CD4-positive, alpha-beta T cell (primary cell): ENCODE measurements around the gene SLC37A3. TPM values are rescaled to one million over a fixed set of nuclear protein-coding genes. Genes with fewer than 3 reads are reported as not detected.

Source experiments
- ATAC-seq: fragments of 200-7000 bp; cut with Tn5 transposase; one replicate; pipeline ENCODE4 v1.10.0; 2022; ENCODE audit warnings: mild to moderate bottlenecking; ENCODE audit not compliant: poor library complexity
- CTCF ChIA-PET: fragments of 350-600 bp; sonication (Branson Sonifier 250); formaldehyde crosslinking; loops from one replicate; lab custom pipeline; 2021; ENCODE audit warnings: antibody characterized with exemption, inconsistent platforms; lab: Charles Lee
- POLR2A ChIA-PET: fragments of 350-600 bp; sonication (Branson Sonifier 250); formaldehyde crosslinking; loops from one replicate; lab custom pipeline; 2021; ENCODE audit warnings: antibody characterized with exemption, inconsistent platforms; lab: Charles Lee
- DNase-seq, 14 experiments: peaks; one replicate each; pipeline ENCODE4 v3.0.0-alpha.2; 2013 to 2020; ENCODE audit warnings: mixed read lengths in 2 of 14
- H3K27ac ChIP-seq, 2 donors: one replicate each; pipeline versions ENCODE4 v1.5.1 to v1.7.0; 2013; ENCODE audit warnings: low read length in 2 of 2, low read depth in 1 of 2, mild to moderate bottlenecking in 1 of 2
- H3K27me3 ChIP-seq, 2 experiments: 1 replicate in 1 of 2; 2 replicates in 1 of 2; pipeline versions ENCODE4 v1.6.1 to v1.7.0; 2013; ENCODE audit warnings: low read length in 2 of 2, control low read depth in 1 of 2, mild to moderate bottlenecking in 1 of 2, moderate library complexity in 1 of 2; ENCODE audit not compliant: insufficient read depth in 2 of 2, control insufficient read depth in 1 of 2
- H3K36me3 ChIP-seq: one replicate; pipeline ENCODE4 v1.6.1; 2013; ENCODE audit warnings: low read length, control low read depth; ENCODE audit not compliant: insufficient read depth
- H3K4me1 ChIP-seq: one replicate; pipeline ENCODE4 v1.6.1; 2013; ENCODE audit warnings: low read length, control low read depth; ENCODE audit not compliant: insufficient read depth
- H3K4me3 ChIP-seq: one replicate; pipeline ENCODE4 v1.5.1; 2013; ENCODE audit warnings: mild to moderate bottlenecking, low read length, moderate library complexity
- H3K9me3 ChIP-seq, 2 experiments: 1 replicate in 1 of 2; 2 replicates in 1 of 2; pipeline versions ENCODE4 v1.6.1 to v1.7.0; 2013; ENCODE audit warnings: low read length in 2 of 2, mild to moderate bottlenecking in 2 of 2, control low read depth in 1 of 2, moderate library complexity in 1 of 2; ENCODE audit not compliant: control insufficient read depth in 1 of 2, insufficient read depth in 1 of 2
- H3K27ac Mint-ChIP-seq: one replicate; pipeline ENCODE4 v1.8.0; 2020; ENCODE audit warnings: mixed read lengths
- H3K27me3 Mint-ChIP-seq: one replicate; pipeline ENCODE4 v1.8.0; 2021; ENCODE audit warnings: mixed read lengths
- H3K36me3 Mint-ChIP-seq: one replicate; pipeline ENCODE4 v1.8.0; 2021; ENCODE audit warnings: low read depth, mixed read lengths
- H3K4me1 Mint-ChIP-seq: one replicate; pipeline ENCODE4 v1.8.0; 2021; ENCODE audit warnings: low read depth, mixed read lengths
- H3K4me3 Mint-ChIP-seq: one replicate; pipeline ENCODE4 v1.8.0; 2020; ENCODE audit warnings: mild to moderate bottlenecking, mixed read lengths
- H3K9me3 Mint-ChIP-seq: one replicate; pipeline ENCODE4 v1.8.0; 2020; ENCODE audit warnings: mixed read lengths
- CTCF ChIP-seq: fragments of 200-600 bp; IDR thresholded peaks from one replicate; pipeline ENCODE4 v1.8.0; 2022; ENCODE audit warnings: antibody characterized with exemption, mild to moderate bottlenecking
- intact Hi-C, 2 experiments: fragments of 100-400 bp; cut with DNase I in 1 of 2; cut with micrococcal nuclease in 1 of 2; formaldehyde crosslinking; loops; one replicate each; pipeline versions ENCODE4 v1.15.1 to v1.9.0; 2023 to 2025; cut with DNase I, micrococcal nuclease
- total RNA-seq, 174 experiments: library from RNA in 2 of 174; stranded (reverse) in 2 of 174; gene quantifications; one replicate each; pipeline ENCODE4 v1.2.3 and lab custom pipeline; 2021 to 2026

The SLC37A3 gene
- total RNA-seq, 2 experiments from 2014 or later: 23.5 to 25.6 TPM

- Mint-ChIP-seq H3K36me3 (no peaks in the 10 kb centered on the region), H3K4me3 (no peak overlapping the region), H3K27ac (no peak overlapping the region), H3K27me3 (no peaks in the 10 kb centered on the region), H3K4me1 (no peaks in the 10 kb centered on the region), H3K9me3 (no peaks in the 10 kb centered on the region)
- CTCF ChIA-PET: no interaction called here
- POLR2A ChIA-PET: no interaction called here
- Histone ChIP-seq H3K27me3 (peaks cover 0 to 7% of the 10 kb centered on the region in 2 experiments), H3K4me3 (no peak overlapping the region), H3K4me1 (no peaks in the 10 kb centered on the region), H3K9me3 (no peaks in the 10 kb centered on the region), H3K36me3 (no peaks in the 10 kb centered on the region), H3K27ac (no peak overlapping the region)
- DNase-seq: no peak
- intact Hi-C loops: no loop called here
- no peak for TF ChIP-seq CTCF
- no peak for ATAC-seq
These were observed 37.0 kb upstream of the SLC37A3 start for GRCh38 chr7:140435252-140435895.

GRCh38 chr7:140433396-140433795, 35.1 kb upstream of the SLC37A3 start:
- Mint-ChIP-seq H3K9me3 (no peaks in the 10 kb centered on the region), H3K36me3 (no peaks in the 10 kb centered on the region), H3K27ac (no peak overlapping the region), H3K4me1 (no peaks in the 10 kb centered on the region), H3K27me3 (no peaks in the 10 kb centered on the region), H3K4me3 (no peak overlapping the region)
- Histone ChIP-seq H3K4me3 (no peak overlapping the region), H3K4me1 (no peaks in the 10 kb centered on the region), H3K27ac (no peak overlapping the region), H3K9me3 (no peaks in the 10 kb centered on the region), H3K36me3 (no peaks in the 10 kb centered on the region), H3K27me3 (peaks cover 0 to 7% of the 10 kb centered on the region in 2 experiments)
- DNase-seq (no peak), ATAC-seq (no peak)
- ChIA-PET POLR2A (no interaction called here), CTCF (no interaction called here)
- intact Hi-C loops: no loop called here
- TF ChIP-seq CTCF: no peak

GRCh38 chr7:140426130-140426529, 27.8 kb upstream of the SLC37A3 start:
- H3K9me3 Mint-ChIP-seq: no peaks in the 10 kb centered on the region
- H3K27ac Mint-ChIP-seq: no peak overlapping the region
- H3K4me1 Mint-ChIP-seq: no peaks in the 10 kb centered on the region
- no peaks in the 10 kb centered on the region for H3K27me3 Mint-ChIP-seq
- DNase-seq (no peak), ATAC-seq (no peak)
- Histone ChIP-seq H3K36me3 (no peaks in the 10 kb centered on the region), H3K4me1 (no peaks in the 10 kb centered on the region), H3K27ac (no peak overlapping the region), H3K4me3 (no peak overlapping the region), H3K27me3 (no peaks in the 10 kb centered on the region), H3K9me3 (no peaks in the 10 kb centered on the region)
- H3K36me3 Mint-ChIP-seq: peaks cover 9% of the 10 kb centered on the region
- CTCF ChIA-PET: interaction anchor here (0.9 kb wide), 1 partner anchor 781 kb away, joined by 4 read pairs; no protein-coding TSS in a partner anchor
- no peak for TF ChIP-seq CTCF
- H3K4me3 Mint-ChIP-seq: no peak overlapping the region
- intact Hi-C loops: no loop called here
- POLR2A ChIA-PET: no interaction called here
